Measurements from ENCODE around the gene LTBP4.

Gene LTBP4

DNA sequence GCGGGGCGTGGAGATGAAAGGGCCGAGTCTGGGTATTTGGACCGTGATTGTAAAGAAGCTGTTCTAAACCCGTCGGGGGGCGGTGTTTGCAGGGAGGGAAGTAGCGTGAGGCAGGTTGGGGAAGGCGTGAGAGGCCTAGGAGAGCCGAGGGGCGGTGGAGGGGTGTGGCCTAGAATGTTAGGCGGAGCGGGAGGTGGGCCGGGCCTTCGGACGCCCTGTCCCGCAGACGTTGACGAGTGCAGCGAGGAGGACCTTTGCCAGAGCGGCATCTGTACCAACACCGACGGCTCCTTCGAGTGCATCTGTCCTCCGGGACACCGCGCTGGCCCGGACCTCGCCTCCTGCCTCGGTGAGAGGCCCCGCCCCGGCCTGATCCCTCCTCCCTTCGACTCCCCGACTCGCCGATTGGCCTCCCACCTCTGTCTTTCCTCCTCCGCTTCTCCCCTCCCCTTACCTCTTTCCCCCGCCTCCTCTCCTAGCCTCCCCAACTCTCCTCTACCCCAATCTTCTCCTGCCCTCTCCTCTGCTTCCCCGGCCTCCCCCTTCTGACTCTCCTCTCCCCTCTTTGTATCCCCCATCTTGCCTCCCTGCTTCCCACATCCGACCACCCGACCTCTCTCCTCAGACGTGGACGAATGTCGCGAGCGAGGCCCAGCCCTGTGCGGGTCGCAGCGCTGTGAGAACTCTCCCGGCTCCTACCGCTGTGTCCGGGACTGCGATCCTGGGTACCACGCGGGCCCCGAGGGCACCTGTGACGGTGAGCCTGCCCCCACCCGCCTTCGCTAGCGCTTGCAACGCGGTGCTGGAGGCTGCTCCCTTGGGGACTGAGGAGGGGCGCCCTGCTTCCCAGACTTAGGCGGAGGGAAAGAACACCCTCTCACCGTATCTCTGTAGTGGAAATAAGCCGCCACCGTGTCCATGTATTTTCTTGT is 12.8 kb downstream of the LTBP4 start:
- no peak overlapping the region for H3K4me3 ChIP-seq (ENCODE audit: low read depth, low read length)
- DNase-seq (ENCODE audit: low read depth): no peak
- TF ChIP-seq, protein P1, sequence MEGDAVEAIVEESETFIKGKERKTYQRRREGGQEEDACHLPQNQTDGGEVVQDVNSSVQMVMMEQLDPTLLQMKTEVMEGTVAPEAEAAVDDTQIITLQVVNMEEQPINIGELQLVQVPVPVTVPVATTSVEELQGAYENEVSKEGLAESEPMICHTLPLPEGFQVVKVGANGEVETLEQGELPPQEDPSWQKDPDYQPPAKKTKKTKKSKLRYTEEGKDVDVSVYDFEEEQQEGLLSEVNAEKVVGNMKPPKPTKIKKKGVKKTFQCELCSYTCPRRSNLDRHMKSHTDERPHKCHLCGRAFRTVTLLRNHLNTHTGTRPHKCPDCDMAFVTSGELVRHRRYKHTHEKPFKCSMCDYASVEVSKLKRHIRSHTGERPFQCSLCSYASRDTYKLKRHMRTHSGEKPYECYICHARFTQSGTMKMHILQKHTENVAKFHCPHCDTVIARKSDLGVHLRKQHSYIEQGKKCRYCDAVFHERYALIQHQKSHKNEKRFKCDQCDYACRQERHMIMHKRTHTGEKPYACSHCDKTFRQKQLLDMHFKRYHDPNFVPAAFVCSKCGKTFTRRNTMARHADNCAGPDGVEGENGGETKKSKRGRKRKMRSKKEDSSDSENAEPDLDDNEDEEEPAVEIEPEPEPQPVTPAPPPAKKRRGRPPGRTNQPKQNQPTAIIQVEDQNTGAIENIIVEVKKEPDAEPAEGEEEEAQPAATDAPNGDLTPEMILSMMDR (IDR thresholded peaks at IDR 0.05; ENCODE audit: control insufficient read depth, extremely low read depth, insufficient read depth): no peak

DNA sequence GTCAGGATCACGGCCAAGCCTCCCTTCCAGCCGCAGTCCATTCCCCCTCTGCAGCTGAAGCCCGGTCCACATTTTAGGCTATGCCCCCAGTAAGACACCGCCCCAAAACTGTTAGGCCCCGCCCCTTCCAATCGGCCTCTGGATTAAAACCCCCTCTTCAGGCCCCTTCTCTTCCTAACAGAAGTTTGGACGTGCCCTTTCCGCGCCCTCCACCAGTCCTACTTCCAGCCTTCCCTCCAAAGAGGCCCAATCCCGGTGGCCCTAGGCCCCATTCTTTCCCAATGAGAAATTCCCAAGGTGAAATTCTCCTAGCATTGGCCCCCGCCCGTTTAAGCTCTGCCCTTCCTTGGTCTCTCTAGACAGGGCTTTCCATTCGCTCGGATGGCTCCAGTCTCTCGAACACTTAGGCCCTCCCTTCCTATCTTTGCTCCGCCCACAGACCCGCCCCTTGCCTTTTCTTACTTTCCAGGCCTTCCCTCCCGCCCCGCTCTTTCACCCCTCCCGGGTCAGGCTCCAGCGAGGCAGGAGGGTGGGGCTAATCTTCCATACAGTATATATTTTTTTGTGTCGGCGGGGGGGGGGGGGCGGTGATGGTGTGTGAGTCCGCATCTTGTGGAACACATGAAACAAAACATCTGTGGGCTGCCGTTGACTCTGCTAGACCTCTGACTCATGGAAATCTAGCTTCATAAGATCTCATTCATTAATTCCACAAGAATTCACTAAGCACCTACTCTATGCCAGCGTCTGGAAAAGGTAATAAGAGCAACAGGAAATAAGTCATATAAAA is 13.6 kb downstream of the LTBP4 start:
- no peak for DNase-seq (ENCODE audit: low read depth)
- H3K4me3 ChIP-seq (ENCODE audit: low read depth, low read length): no peak overlapping the region
- TF ChIP-seq, protein P1 (IDR thresholded peaks at IDR 0.05; ENCODE audit: control insufficient read depth, extremely low read depth, insufficient read depth): no peak

DNA sequence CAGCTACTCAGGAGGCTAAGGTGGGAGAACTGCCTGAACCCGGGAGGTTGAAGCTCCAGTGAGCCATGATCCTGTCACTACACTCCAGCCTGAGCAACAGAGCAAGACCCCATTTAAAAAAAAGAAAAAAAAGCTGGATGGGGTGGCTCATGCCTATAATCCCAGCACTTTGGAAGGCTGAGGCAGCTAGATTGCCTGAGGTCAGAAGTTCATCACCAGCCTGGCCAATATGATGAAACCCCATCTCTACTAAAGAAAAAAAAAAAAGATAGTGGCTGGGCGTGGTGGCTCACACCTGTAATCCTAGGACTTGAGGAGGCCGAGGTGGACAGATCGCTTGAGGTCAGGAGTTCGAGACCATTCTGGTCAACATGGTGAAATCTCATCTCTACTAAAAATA is 15.0 kb downstream of the LTBP4 start:
- H3K4me3 ChIP-seq (ENCODE audit: low read depth, low read length): no peak overlapping the region
- TF ChIP-seq, protein P1 (IDR thresholded peaks at IDR 0.05; ENCODE audit: control insufficient read depth, extremely low read depth, insufficient read depth): no peak
- DNase-seq (ENCODE audit: low read depth): no peak

DNA sequence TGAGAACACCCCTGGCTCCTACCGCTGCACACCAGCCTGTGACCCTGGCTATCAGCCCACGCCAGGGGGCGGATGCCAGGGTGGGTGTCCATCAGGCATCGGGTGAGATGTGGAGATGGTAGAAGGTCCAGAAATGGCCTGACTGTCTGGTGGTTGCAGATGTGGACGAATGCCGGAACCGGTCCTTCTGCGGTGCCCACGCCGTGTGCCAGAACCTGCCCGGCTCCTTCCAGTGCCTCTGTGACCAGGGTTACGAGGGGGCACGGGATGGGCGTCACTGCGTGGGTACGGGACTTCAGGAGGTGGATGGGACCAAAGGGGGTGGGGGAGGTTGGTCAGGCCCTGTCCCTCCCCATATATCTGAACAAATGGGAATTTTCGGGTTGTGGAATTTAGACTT is 15.8 kb downstream of the LTBP4 start:
- H3K4me3 ChIP-seq (ENCODE audit: low read depth, low read length): no peak overlapping the region
- no peak for DNase-seq (ENCODE audit: low read depth)
- TF ChIP-seq, protein P1 (IDR thresholded peaks at IDR 0.05; ENCODE audit: control insufficient read depth, extremely low read depth, insufficient read depth): no peak

DNA sequence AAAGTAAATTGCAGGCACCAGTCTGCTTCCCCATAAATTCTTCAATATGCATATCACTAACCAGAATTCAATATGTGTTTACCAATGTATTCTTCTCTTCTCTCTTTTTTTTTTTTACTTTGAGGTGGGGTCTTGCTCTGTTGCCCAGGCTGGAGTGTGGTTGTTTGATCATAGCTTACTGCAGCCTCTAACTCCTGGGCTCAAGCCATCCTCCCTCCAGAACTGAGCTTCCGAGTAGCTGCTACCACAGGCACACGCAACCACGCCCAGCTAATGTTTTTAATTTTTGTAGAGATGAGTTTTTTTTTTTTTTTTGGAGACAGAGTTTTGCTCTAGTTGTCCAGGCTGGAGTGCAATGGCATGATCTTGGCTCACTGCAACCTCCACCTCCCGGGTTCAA is 16.8 kb downstream of the LTBP4 start:
- TF ChIP-seq, protein P1 (IDR thresholded peaks at IDR 0.05; ENCODE audit: control insufficient read depth, extremely low read depth, insufficient read depth): no peak
- DNase-seq (ENCODE audit: low read depth): no peak
- H3K4me3 ChIP-seq (ENCODE audit: low read depth, low read length): no peak overlapping the region

DNA sequence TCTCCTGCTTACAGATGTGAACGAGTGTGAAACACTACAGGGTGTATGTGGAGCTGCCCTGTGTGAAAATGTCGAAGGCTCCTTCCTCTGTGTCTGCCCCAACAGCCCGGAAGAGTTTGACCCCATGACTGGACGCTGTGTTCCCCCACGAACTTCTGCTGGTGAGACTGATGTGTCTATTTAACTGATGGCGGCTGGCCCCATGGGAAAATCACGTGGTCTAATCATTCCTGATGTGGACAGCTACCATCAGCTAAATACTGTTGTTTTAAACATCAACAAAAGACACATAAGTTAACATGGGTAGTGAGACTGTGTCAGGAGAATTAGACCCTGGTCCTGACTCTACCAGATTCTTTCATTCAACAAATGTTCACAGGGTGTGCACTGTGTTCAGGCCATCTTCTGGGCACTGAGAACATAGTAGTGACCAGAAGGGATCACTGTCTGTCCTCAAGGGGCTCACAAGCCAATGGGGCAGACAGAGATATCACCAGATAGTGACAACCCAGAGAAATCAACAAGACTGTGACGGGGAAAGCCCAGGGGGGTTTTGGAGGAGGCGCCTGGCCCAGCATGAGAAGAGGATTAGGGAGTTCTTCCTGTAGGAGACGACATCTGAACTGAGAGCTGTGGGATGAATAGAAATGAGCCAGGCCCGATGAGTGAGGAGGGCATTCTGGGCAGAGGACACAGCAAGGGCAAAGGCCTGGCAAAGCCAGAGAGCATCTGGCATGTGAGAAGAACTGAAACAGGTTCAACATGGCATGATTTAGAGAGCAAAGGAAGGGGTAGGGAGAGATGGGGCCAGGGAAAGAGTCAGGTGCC is 18.4 kb downstream of the LTBP4 start:
- TF ChIP-seq, protein P1 (IDR thresholded peaks at IDR 0.05; ENCODE audit: control insufficient read depth, extremely low read depth, insufficient read depth): no peak
- no peak overlapping the region for H3K4me3 ChIP-seq (ENCODE audit: low read depth, low read length)
- DNase-seq (ENCODE audit: low read depth): no peak

Data from LNCaP clone FGC (cell line).